Epithelial cell of esophagus (primary cell): ENCODE measurements around the gene AHRR.
A peak's percentile ranks its signal among the peaks of the same experiment; 100 is the strongest.
"Not testable (repeated sequence)": the region's sequence is repeated elsewhere in the genome, so short reads cannot be mapped to it uniquely, and the experiment has no call there.

Experiments
- DNase-seq: peaks from one replicate; pipeline ENCODE4 v3.0.0; 2010; ENCODE audit warnings: low read depth
- H3K4me3 ChIP-seq: 2 replicates; pipeline ENCODE4 v1.5.1; 2011; ENCODE audit warnings: mild to moderate bottlenecking, low read length, control low read depth
- TF ChIP-seq, protein P1 (sequence below): IDR thresholded peaks from 2 replicates; pipeline ENCODE4 v1.5.1; 2011; ENCODE audit warnings: low read depth, mild to moderate bottlenecking, low read length, control low read depth, inconsistent platforms; ENCODE audit not compliant: insufficient read depth; ENCODE audit errors: missing control alignments

AHRR gene

DNA sequence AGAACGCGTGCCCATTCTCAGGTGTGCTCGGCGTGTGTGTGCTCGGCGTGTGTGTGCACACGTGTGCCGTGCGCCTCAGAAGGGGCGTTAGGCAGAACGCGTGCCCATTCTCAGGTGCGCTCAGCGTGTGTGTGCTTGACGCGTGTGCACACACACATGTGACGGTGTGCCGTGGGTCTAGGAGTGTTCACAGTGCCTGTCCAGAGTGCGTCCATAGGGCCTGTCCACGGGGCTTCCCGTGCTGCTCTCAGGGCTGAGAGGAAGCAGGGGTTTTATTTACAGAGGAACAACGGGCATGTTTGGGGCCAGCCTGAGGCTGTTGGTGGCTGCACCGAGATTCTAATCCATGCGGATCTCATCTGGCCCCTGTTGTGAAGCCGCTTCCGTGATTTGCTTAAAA lies 14.2 kb upstream of the AHRR start:
- H3K4me3 ChIP-seq = no peak overlapping the region
- TF ChIP-seq, protein P1, sequence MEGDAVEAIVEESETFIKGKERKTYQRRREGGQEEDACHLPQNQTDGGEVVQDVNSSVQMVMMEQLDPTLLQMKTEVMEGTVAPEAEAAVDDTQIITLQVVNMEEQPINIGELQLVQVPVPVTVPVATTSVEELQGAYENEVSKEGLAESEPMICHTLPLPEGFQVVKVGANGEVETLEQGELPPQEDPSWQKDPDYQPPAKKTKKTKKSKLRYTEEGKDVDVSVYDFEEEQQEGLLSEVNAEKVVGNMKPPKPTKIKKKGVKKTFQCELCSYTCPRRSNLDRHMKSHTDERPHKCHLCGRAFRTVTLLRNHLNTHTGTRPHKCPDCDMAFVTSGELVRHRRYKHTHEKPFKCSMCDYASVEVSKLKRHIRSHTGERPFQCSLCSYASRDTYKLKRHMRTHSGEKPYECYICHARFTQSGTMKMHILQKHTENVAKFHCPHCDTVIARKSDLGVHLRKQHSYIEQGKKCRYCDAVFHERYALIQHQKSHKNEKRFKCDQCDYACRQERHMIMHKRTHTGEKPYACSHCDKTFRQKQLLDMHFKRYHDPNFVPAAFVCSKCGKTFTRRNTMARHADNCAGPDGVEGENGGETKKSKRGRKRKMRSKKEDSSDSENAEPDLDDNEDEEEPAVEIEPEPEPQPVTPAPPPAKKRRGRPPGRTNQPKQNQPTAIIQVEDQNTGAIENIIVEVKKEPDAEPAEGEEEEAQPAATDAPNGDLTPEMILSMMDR = no peak
- DNase-seq = no peak

DNA sequence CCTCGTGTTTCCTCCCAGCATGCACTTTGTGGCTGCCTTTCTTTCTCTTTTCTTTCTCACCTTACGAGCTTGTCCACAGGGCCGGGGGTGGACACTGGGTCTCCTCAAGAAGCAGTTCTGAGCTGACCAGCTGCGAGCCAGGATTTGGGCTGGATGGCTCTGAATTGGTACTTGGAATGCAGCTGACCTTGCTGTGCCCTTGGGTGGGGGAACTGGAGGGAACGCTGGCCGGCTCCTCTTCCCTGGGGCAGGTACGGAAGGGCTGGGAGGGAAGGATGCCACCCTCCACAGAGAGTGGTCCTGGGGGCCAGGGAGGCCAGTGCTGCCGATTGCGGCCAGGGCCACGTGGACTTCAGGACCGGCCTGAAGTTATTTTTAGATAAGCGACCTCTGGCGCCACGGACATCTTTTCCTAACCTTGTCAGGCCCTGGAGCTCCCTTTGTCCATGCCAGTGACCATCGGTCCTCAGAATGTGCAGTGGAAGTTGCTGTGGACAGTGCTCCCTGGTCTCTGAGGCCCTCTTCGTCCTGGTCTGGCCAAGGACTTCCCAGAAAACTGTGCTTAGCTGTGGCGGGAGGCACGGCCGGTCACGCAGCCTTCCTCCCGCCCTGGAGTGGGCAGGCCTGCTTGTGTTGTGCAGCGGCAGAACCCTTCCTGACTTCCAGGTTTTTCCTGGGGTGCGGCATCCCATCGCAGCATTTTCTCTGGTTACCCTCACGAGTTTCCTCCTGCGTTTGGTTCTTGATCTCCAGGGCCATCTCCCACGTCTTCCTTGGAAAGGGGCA lies 13.5 kb upstream of the AHRR start:
- no peak for DNase-seq
- TF ChIP-seq, protein P1 = no peak
- no peak overlapping the region for H3K4me3 ChIP-seq

- H3K4me3 ChIP-seq = no peak overlapping the region
- TF ChIP-seq, protein P1 = peak; percentile 41
- DNase-seq = peak; percentile 39
Measured at GRCh38 chr5:308672-309271, 12.7 kb upstream of the AHRR start.

- not testable (repeated sequence) for H3K4me3 ChIP-seq, DNase-seq
Measured at GRCh38 chr5:309831-310230, 11.7 kb upstream of the AHRR start.

DNA sequence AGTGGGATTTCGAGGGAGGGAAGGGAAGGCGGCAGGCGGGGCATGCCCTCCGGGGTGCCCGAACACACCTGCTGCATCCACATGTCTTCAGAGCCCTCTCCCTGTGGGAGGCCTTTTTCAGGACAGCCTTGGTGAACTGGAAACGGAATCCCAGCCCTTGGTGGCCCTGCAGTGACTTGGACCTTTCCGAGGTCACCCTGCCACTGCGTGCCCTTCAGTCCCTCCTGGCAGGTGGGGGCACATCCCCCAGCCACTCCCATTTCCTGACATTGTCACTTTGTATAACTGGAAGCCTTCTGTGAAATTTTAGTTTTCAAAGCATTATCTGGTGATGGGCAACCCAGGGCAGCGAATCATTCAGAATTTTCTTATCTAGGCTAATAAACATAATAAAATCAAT lies 11.0 kb upstream of the AHRR start:
- TF ChIP-seq, protein P1 = no peak
- no peak for DNase-seq
- H3K4me3 ChIP-seq = no peak overlapping the region

- TF ChIP-seq, protein P1 = no peak
- no peak overlapping the region for H3K4me3 ChIP-seq
- no peak for DNase-seq
Measured at GRCh38 chr5:310941-311434, 10.5 kb upstream of the AHRR start.

- TF ChIP-seq, protein P1 = no peak
- DNase-seq = no peak
- H3K4me3 ChIP-seq = no peak overlapping the region
Measured at GRCh38 chr5:311963-312362, 9.6 kb upstream of the AHRR start.
